Endothelial cell of umbilical vein (primary cell): ENCODE results near the gene BIRC6. TPM values are rescaled to one million over a fixed set of nuclear protein-coding genes. Genes with fewer than 3 reads are reported as not detected.

Experiments
- BruUV-seq: library from RNA; stranded (reverse); fragments of 400-500 nt; replicated peaks from 2 replicates; lab custom pipeline; 2021; lab: Mats Ljungman, UMichigan
- CTCF ChIA-PET: fragments of 300-600, 350-600 bp; sonication (Branson Sonifier 250); formaldehyde crosslinking; loops from one replicate; lab custom pipeline; 2021; ENCODE audit warnings: antibody characterized with exemption, inconsistent platforms; lab: Charles Lee
- POLR2A ChIA-PET: fragments of 300-600, 350-600 bp; sonication (Branson Sonifier 250); formaldehyde crosslinking; loops from one replicate; lab custom pipeline; 2021; ENCODE audit warnings: antibody characterized with exemption, inconsistent platforms; lab: Charles Lee
- DNase-seq: peaks from one replicate; pipeline ENCODE4 v3.0.0-alpha.2; 2011; ENCODE audit warnings: low read depth, low spot score
- FAIRE-seq: peaks from 2 replicates; lab custom pipeline; 2011; peaks lifted over from hg19 to GRCh38; lab: Jason Lieb, UNC
- H2AFZ ChIP-seq: 2 replicates; pipeline ENCODE4 v1.6.0; 2012; ENCODE audit warnings: low read depth, low read length, control low read depth, inconsistent platforms
- H3K27ac ChIP-seq: 2 replicates; pipeline ENCODE4 v1.5.1; 2011; ENCODE audit warnings: low read depth, mild to moderate bottlenecking, control low read depth, low read length, moderate library complexity; ENCODE audit not compliant: insufficient read depth
- H3K27me3 ChIP-seq, 2 experiments: 2 replicates each; pipeline versions ENCODE4 v1.6.0 to v1.6.1; 2011; ENCODE audit warnings: low read length in 2 of 2, mixed read lengths in 1 of 2; ENCODE audit not compliant: control insufficient read depth in 2 of 2, insufficient read depth in 2 of 2
- H3K36me3 ChIP-seq, 2 experiments: 2 replicates in 1 of 2; 3 replicates in 1 of 2; pipeline ENCODE4 v1.5.1; 2011; ENCODE audit warnings: low read length in 2 of 2, mild to moderate bottlenecking in 1 of 2, moderate library complexity in 1 of 2; ENCODE audit not compliant: control insufficient read depth in 2 of 2, insufficient read depth in 2 of 2; ENCODE audit errors: extremely low read depth in 1 of 2
- H3K4me1 ChIP-seq: 3 replicates; pipeline ENCODE4 v1.5.1; 2011; ENCODE audit warnings: mild to moderate bottlenecking, low read length; ENCODE audit not compliant: control insufficient read depth, insufficient read depth; ENCODE audit errors: extremely low read depth
- H3K4me2 ChIP-seq: 2 replicates; pipeline ENCODE4 v1.6.1; 2011; ENCODE audit warnings: low read length, control low read depth, mixed read lengths; ENCODE audit not compliant: insufficient read depth
- H3K4me3 ChIP-seq, 3 experiments: fragments of 200-600 bp in 1 of 3; sonication (generic), shearing (Covaris generic) in 1 of 3; replicated peaks in 1 of 3; 2 replicates each; pipeline ENCODE4 v1.5.1; 2011 to 2016; ENCODE audit warnings: control low read depth in 3 of 3, low read length in 3 of 3, mild to moderate bottlenecking in 2 of 3, inconsistent platforms in 1 of 3, low read depth in 1 of 3, moderate library complexity in 1 of 3; ENCODE audit not compliant: insufficient read depth in 1 of 3
- H3K79me2 ChIP-seq: 2 replicates; pipeline ENCODE4 v1.6.0; 2012; ENCODE audit warnings: low read length, inconsistent platforms; ENCODE audit not compliant: control insufficient read depth, insufficient read depth
- H3K9ac ChIP-seq: replicated peaks from 2 replicates; pipeline ENCODE3; 2011; ENCODE audit warnings: low read length, control low read depth; ENCODE audit not compliant: insufficient read depth; ENCODE audit errors: extremely low read depth
- H3K9me1 ChIP-seq: replicated peaks from 3 replicates; pipeline ENCODE4 v1.6.0; 2011; ENCODE audit warnings: mild to moderate bottlenecking, low read length; ENCODE audit not compliant: control insufficient read depth, insufficient read depth; ENCODE audit errors: extremely low read depth
- H3K9me3 ChIP-seq: replicated peaks from 2 replicates; pipeline ENCODE4 v1.5.1; 2012; ENCODE audit warnings: low read length, inconsistent platforms; ENCODE audit not compliant: control insufficient read depth, insufficient read depth
- H4K20me1 ChIP-seq: replicated peaks from 2 replicates; pipeline ENCODE3; 2011; ENCODE audit warnings: mild to moderate bottlenecking, low read length; ENCODE audit not compliant: control insufficient read depth, insufficient read depth; ENCODE audit errors: extremely low read depth
- CTCF ChIP-seq, 2 donors: IDR thresholded peaks; 1 replicate in 1 of 2; 2 replicates in 1 of 2; pipeline ENCODE4 v1.5.1; 2011; ENCODE audit warnings: low read length in 2 of 2, mild to moderate bottlenecking in 2 of 2, moderate library complexity in 2 of 2, control low read depth in 1 of 2, inconsistent platforms in 1 of 2, low read depth in 1 of 2; ENCODE audit not compliant: insufficient read depth in 1 of 2; ENCODE audit errors: extremely low read depth in 1 of 2
- EZH2 ChIP-seq: IDR thresholded peaks from 2 replicates; pipeline ENCODE4 v1.6.1; 2012; ENCODE audit warnings: borderline replicate concordance, low read depth, mild to moderate bottlenecking, moderate library complexity, low read length, inconsistent platforms; ENCODE audit not compliant: severe bottlenecking
- FOS ChIP-seq: IDR thresholded peaks from 2 replicates; pipeline ENCODE4 v1.6.1; 2011; ENCODE audit warnings: mild to moderate bottlenecking, low read length, moderate library complexity, borderline replicate concordance; ENCODE audit not compliant: insufficient read depth
- GATA2 ChIP-seq: IDR thresholded peaks from 2 replicates; pipeline ENCODE4 v1.7.0; 2011; ENCODE audit warnings: low read depth, mild to moderate bottlenecking, moderate library complexity, mixed read lengths, low read length; ENCODE audit not compliant: insufficient read length, insufficient read depth
- JUN ChIP-seq: IDR thresholded peaks from 2 replicates; pipeline ENCODE4 v1.6.1; 2011; ENCODE audit warnings: borderline replicate concordance, low read depth; ENCODE audit not compliant: insufficient read length, insufficient read depth
- MAX ChIP-seq: IDR thresholded peaks from 2 replicates; pipeline ENCODE4 v1.6.1; 2011; ENCODE audit not compliant: insufficient read depth, insufficient read length
- MYC ChIP-seq: IDR thresholded peaks from one replicate; pipeline ENCODE4 v1.6.1; 2011; ENCODE audit warnings: mild to moderate bottlenecking, low read depth, low read length
- POLR2A ChIP-seq: IDR thresholded peaks from 2 replicates; pipeline ENCODE4 v1.6.1; 2012; ENCODE audit warnings: low read depth, mild to moderate bottlenecking, control low read depth, low read length
- POLR2AphosphoS5 ChIP-seq: IDR thresholded peaks from 2 replicates; pipeline ENCODE4 v1.6.1; 2012; ENCODE audit warnings: low read depth, mild to moderate bottlenecking, control low read depth, low read length, moderate library complexity; ENCODE audit not compliant: insufficient read depth
- dilution Hi-C: fragments of 300-500 bp; cut with MboI; formaldehyde crosslinking; loops from one replicate; pipeline ENCODE4 v1.15.0; 2019; ENCODE audit warnings: low sequenced_read_pairs; ENCODE audit not compliant: extremely low pct_ligation_motif_present
- intact Hi-C: fragments of 100-400 bp; cut with micrococcal nuclease; formaldehyde crosslinking; loops from one replicate; pipeline ENCODE4 v1.10.0; 2022
- polyA plus RNA-seq, 4 experiments: library from polyadenylated mRNA; depleted of rRNA in 3 of 4; stranded (reverse) in 3 of 4; unstranded in 1 of 4; fragments of >200 nt; gene quantifications; 2 replicates each; pipeline versions ENCODE4 v1.2.1 to v1.2.3, GENCODE V29; 2011 to 2012; ENCODE audit warnings: missing spikeins in 1 of 4
- total RNA-seq: library from RNA; stranded (reverse); gene quantifications from 2 replicates; pipeline ENCODE4 v1.2.3, GENCODE V29; 2021

The BIRC6 gene
- total and polyA plus RNA-seq, 2 donors (not counting 3 experiments of a cell fraction or from before 2014, with no cell fraction given): 34.2 to 83.1 TPM

GRCh38 chr2:32502941-32503340 is 146.1 kb downstream of the BIRC6 start:
- H3K9me1 ChIP-seq: no peaks in the 10 kb centered on the region
- TF ChIP-seq CTCF (IDR thresholded peaks at IDR 0.05; ENCODE audit: extremely low read depth in 1 of 2, insufficient read depth in 1 of 2, low read depth in 1 of 2, low read length in 2 of 2) (no peak), POLR2AphosphoS5 (no peak), GATA2 (no peak), EZH2 (no peak), MAX (no peak), POLR2A (no peak), JUN (no peak), MYC (no peak), FOS (no peak)

More at GRCh38 chr2:32502941-32503340, 146.1 kb downstream of the BIRC6 start:
- H3K79me2 ChIP-seq: no peaks in the 10 kb centered on the region
- no peak overlapping the region for H3K27ac ChIP-seq
- no peaks in the 10 kb centered on the region for H3K9me3 ChIP-seq
- peaks cover 5 to 10% of the 10 kb centered on the region in 2 experiments for H3K36me3 ChIP-seq
- FAIRE-seq (no peak), DNase-seq (no peak)
- no peaks in the 10 kb centered on the region for H4K20me1 ChIP-seq
- H2AFZ ChIP-seq: no peak overlapping the region
- POLR2A ChIA-PET: no interaction called here
- no TSS peak for BruUV-seq
- dilution Hi-C loops (no loop called here), intact Hi-C loops (no loop called here)
- H3K4me2 ChIP-seq: no peak overlapping the region
- H3K9ac ChIP-seq: no peak overlapping the region
- H3K27me3 ChIP-seq: no peaks in the 10 kb centered on the region
- no peaks in the 10 kb centered on the region for H3K4me1 ChIP-seq
- CTCF ChIA-PET: interaction anchor here (0.6 kb wide), 1 partner anchor 114 kb away, joined by 3 read pairs; no protein-coding TSS in a partner anchor
- no peak overlapping the region for H3K4me3 ChIP-seq
